Karpas-422 (cell line): Measurements from ENCODE around the gene MBNL2. TPM values are rescaled to one million over a fixed set of nuclear protein-coding genes. Genes with fewer than 3 reads are reported as not detected.
A peak's percentile ranks its signal among the peaks of the same experiment; 100 is the strongest.
"Not testable (repeated sequence)": the region's sequence is repeated elsewhere in the genome, so short reads cannot be mapped to it uniquely, and the experiment has no call there.

ENCODE experiments used
- DNase-seq: peaks from one replicate; pipeline ENCODE4 v3.0.0-alpha.2; 2015
- H2AFZ ChIP-seq: fragments of 200-600 bp; sonication (generic); 2 replicates; pipeline ENCODE4 v1.6.1; 2014; ENCODE audit warnings: antibody characterized with exemption, low read length, mixed read lengths
- H3K27ac ChIP-seq: fragments of 200-600 bp; sonication (generic); 2 replicates; pipeline ENCODE4 v1.5.1; 2014; ENCODE audit warnings: mild to moderate bottlenecking, low read length, moderate library complexity
- H3K27me3 ChIP-seq: fragments of 200-600 bp; sonication (generic); 2 replicates; pipeline ENCODE4 v1.6.1; 2014; ENCODE audit warnings: low read length, mixed read lengths
- H3K36me3 ChIP-seq: fragments of 200-600 bp; sonication (generic); 2 replicates; pipeline ENCODE4 v1.6.1; 2014; ENCODE audit warnings: low read length, mixed read lengths; ENCODE audit not compliant: insufficient read depth
- H3K4me1 ChIP-seq: fragments of 200-600 bp; sonication (generic); 2 replicates; pipeline ENCODE4 v1.6.1; 2014; ENCODE audit warnings: mild to moderate bottlenecking, low read length, mixed read lengths
- H3K4me2 ChIP-seq: fragments of 200-600 bp; sonication (generic); 2 replicates; pipeline ENCODE4 v1.6.1; 2014; ENCODE audit warnings: low read length, low read depth, mild to moderate bottlenecking; ENCODE audit not compliant: poor library complexity, severe bottlenecking
- H3K4me3 ChIP-seq: fragments of 200-600 bp; sonication (generic); 2 replicates; pipeline ENCODE4 v1.5.1; 2014; ENCODE audit warnings: mild to moderate bottlenecking, antibody characterized with exemption, low read length, mixed read lengths
- H3K79me2 ChIP-seq: fragments of 200-600 bp; sonication (generic); 2 replicates; pipeline ENCODE4 v1.6.1; 2014; ENCODE audit warnings: mild to moderate bottlenecking, low read length, mixed read lengths
- H3K9ac ChIP-seq: fragments of 200-600 bp; sonication (generic); 2 replicates; pipeline ENCODE4 v1.6.0; 2014; ENCODE audit warnings: low read length
- H3K9me2 ChIP-seq: fragments of 200-600 bp; sonication (generic), shearing (Covaris generic); replicated peaks from 2 replicates; pipeline ENCODE4 v1.6.0; 2014; ENCODE audit warnings: mild to moderate bottlenecking, low read length, moderate library complexity; ENCODE audit not compliant: insufficient read depth
- H3K9me3 ChIP-seq: fragments of 300-700, 200-600 bp; sonication (generic); 2 replicates; pipeline ENCODE4 v1.6.1; 2014; ENCODE audit warnings: low read length, mixed read lengths
- H4K20me1 ChIP-seq: fragments of 200-600 bp; sonication (generic); 2 replicates; pipeline ENCODE4 v1.6.1; 2014; ENCODE audit warnings: mild to moderate bottlenecking, antibody characterized with exemption, low read length, low read depth; ENCODE audit not compliant: insufficient read depth
- total RNA-seq: library from RNA; depleted of rRNA; stranded (reverse); fragments of >200 nt; shearing (Covaris generic); gene quantifications from 2 replicates; pipeline ENCODE4 v1.2.3, GENCODE V29; 2014; ENCODE audit warnings: low replicate concordance

The MBNL2 gene
- total RNA-seq, 1 experiment from 2014 or later, result 8.5 TPM

GRCh38 chr13:97342136-97342535 is 120.0 kb downstream of the MBNL2 start:
- H3K9ac ChIP-seq, result no peak overlapping the region
- H2AFZ ChIP-seq, result no peak overlapping the region
- no peak overlapping the region for H3K4me2 ChIP-seq
- DNase-seq, result no peak
- no peaks in the 10 kb centered on the region for H4K20me1 ChIP-seq
- no peak overlapping the region for H3K4me3 ChIP-seq
- no peaks in the 10 kb centered on the region for H3K4me1 ChIP-seq
- no peaks in the 10 kb centered on the region for H3K9me2 ChIP-seq
- no peaks in the 10 kb centered on the region for H3K27me3 ChIP-seq
- H3K9me3 ChIP-seq, result no peaks in the 10 kb centered on the region
- no peaks in the 10 kb centered on the region for H3K36me3 ChIP-seq
- H3K79me2 ChIP-seq, result no peaks in the 10 kb centered on the region
- H3K27ac ChIP-seq, result no peak overlapping the region

GRCh38 chr13:97342936-97343335 is 120.8 kb downstream of the MBNL2 start:
- Histone ChIP-seq H3K9me2 (no peaks in the 10 kb centered on the region), H3K4me1 (no peaks in the 10 kb centered on the region), H3K36me3 (no peaks in the 10 kb centered on the region), H3K9ac (no peak overlapping the region), H3K27me3 (no peaks in the 10 kb centered on the region), H3K79me2 (no peaks in the 10 kb centered on the region), H2AFZ (no peak overlapping the region), H3K27ac (no peak overlapping the region), H4K20me1 (no peaks in the 10 kb centered on the region), H3K4me2 (no peak overlapping the region), H3K4me3 (no peak overlapping the region), H3K9me3 (no peaks in the 10 kb centered on the region)
- DNase-seq, result no peak

- no peak overlapping the region for H3K4me2 ChIP-seq
- no peaks in the 10 kb centered on the region for H4K20me1 ChIP-seq
- H3K27me3 ChIP-seq, result no peaks in the 10 kb centered on the region
- H3K9me2 ChIP-seq, result no peaks in the 10 kb centered on the region
- H3K4me3 ChIP-seq, result no peak overlapping the region
- H3K79me2 ChIP-seq, result no peaks in the 10 kb centered on the region
- H3K9me3 ChIP-seq, result no peaks in the 10 kb centered on the region
- H3K4me1 ChIP-seq, result no peaks in the 10 kb centered on the region
- H3K27ac ChIP-seq, result no peak overlapping the region
- DNase-seq, result peak; percentile 74
- H3K36me3 ChIP-seq, result no peaks in the 10 kb centered on the region
- H2AFZ ChIP-seq, result no peak overlapping the region
- no peak overlapping the region for H3K9ac ChIP-seq
Observed at GRCh38 chr13:97344265-97345175, 122.4 kb downstream of the MBNL2 start.

GRCh38 chr13:97346097-97346496 is 124.0 kb downstream of the MBNL2 start:
- no peak overlapping the region for H2AFZ ChIP-seq
- H3K27ac ChIP-seq, result no peak overlapping the region
- H3K9me3 ChIP-seq, result no peaks in the 10 kb centered on the region
- no peaks in the 10 kb centered on the region for H3K4me1 ChIP-seq
- H3K9ac ChIP-seq, result no peak overlapping the region
- H3K9me2 ChIP-seq, result no peaks in the 10 kb centered on the region
- no peaks in the 10 kb centered on the region for H4K20me1 ChIP-seq
- DNase-seq, result no peak
- no peak overlapping the region for H3K4me2 ChIP-seq
- no peak overlapping the region for H3K4me3 ChIP-seq
- H3K79me2 ChIP-seq, result no peaks in the 10 kb centered on the region
- no peaks in the 10 kb centered on the region for H3K36me3 ChIP-seq
- no peaks in the 10 kb centered on the region for H3K27me3 ChIP-seq

- DNase-seq, result no peak
- Histone ChIP-seq H3K4me1 (no peaks in the 10 kb centered on the region), H3K4me2 (no peak overlapping the region), H2AFZ (no peak overlapping the region), H3K9me3 (no peaks in the 10 kb centered on the region), H4K20me1 (no peaks in the 10 kb centered on the region), H3K4me3 (no peak overlapping the region), H3K9me2 (no peaks in the 10 kb centered on the region), H3K79me2 (no peaks in the 10 kb centered on the region), H3K27ac (no peak overlapping the region), H3K9ac (no peak overlapping the region), H3K36me3 (no peaks in the 10 kb centered on the region), H3K27me3 (no peaks in the 10 kb centered on the region)
Observed at GRCh38 chr13:97346561-97347254, 124.6 kb downstream of the MBNL2 start.

- Histone ChIP-seq H3K9ac (no peak overlapping the region), H3K4me2 (no peak overlapping the region), H3K36me3 (no peaks in the 10 kb centered on the region), H3K4me1 (no peaks in the 10 kb centered on the region), H3K79me2 (no peaks in the 10 kb centered on the region), H4K20me1 (no peaks in the 10 kb centered on the region), H3K27me3 (no peaks in the 10 kb centered on the region), H3K4me3 (no peak overlapping the region), H3K9me2 (no peaks in the 10 kb centered on the region), H2AFZ (no peak overlapping the region), H3K27ac (no peak overlapping the region), H3K9me3 (no peaks in the 10 kb centered on the region)
- no peak for DNase-seq
Observed at GRCh38 chr13:97347255-97347932, 125.3 kb downstream of the MBNL2 start.

- no peaks in the 10 kb centered on the region for H4K20me1 ChIP-seq
- no peak overlapping the region for H3K9ac ChIP-seq
- DNase-seq, result no peak
- H3K4me2 ChIP-seq, result no peak overlapping the region
- H3K4me3 ChIP-seq, result no peak overlapping the region
- H3K4me1 ChIP-seq, result no peaks in the 10 kb centered on the region
- no peak overlapping the region for H3K27ac ChIP-seq
- H3K9me2 ChIP-seq, result no peaks in the 10 kb centered on the region
- no peak overlapping the region for H2AFZ ChIP-seq
- H3K79me2 ChIP-seq, result no peaks in the 10 kb centered on the region
- no peaks in the 10 kb centered on the region for H3K36me3 ChIP-seq
- H3K9me3 ChIP-seq, result no peaks in the 10 kb centered on the region
- H3K27me3 ChIP-seq, result no peaks in the 10 kb centered on the region
Observed at GRCh38 chr13:97348569-97349100, 126.5 kb downstream of the MBNL2 start.

GRCh38 chr13:97352012-97352411 is 129.9 kb downstream of the MBNL2 start:
- not testable (repeated sequence) for H3K36me3 ChIP-seq, DNase-seq, H3K9ac ChIP-seq, H3K9me3 ChIP-seq, H3K4me1 ChIP-seq, H3K9me2 ChIP-seq, H3K4me2 ChIP-seq, H3K27ac ChIP-seq, H3K27me3 ChIP-seq, H3K79me2 ChIP-seq, H4K20me1 ChIP-seq, H2AFZ ChIP-seq, H3K4me3 ChIP-seq
